Measurements from ENCODE around the gene ABCA6.
"Not testable (repeated sequence)": the region's sequence is repeated elsewhere in the genome, so short reads cannot be mapped to it uniquely, and the experiment has no call there.

ABCA6 gene

DNA sequence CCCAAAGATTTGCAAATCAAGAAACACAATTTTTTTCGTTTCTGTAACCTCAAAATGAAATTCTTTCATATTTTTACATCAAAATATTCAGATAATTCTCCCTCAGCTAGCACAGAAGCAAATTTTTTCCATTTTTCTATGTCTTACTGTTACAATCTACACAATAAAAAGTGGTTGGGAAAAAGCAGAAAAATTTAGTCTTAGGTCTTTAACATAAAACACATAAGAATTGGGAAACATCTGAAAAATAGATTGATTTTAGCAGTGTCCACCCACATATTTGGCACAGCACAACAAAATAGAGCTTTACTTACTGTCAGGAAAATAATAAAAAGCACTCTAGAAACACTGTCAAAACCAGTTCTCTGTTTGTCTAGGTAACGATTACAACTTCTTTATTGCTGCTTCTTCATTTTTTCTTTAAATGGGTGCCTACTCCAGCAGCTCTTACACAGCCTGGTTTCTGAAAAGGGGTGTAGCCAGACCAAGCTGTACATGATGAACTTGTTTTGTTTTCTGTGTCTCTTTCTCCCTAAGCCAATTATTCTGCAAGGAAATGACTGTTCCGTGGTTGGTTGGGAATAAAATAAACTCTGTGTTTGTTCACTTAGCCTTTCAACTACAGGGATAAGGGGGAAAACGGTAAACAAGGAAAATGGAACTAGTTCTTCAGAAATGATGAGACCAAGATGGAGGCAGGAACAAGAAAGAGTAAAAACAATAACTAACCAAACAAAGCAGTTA, at the start of gene ABCA6:
TSS of gene ABCA6 (minus strand) at position 465 of the 744 bp plus-strand sequence. CDS start 1,192 bp downstream, outside the sequence.
- Mint-ChIP-seq H3K36me3 (no peaks in the 10 kb centered on the region), H3K9me3 (no peaks in the 10 kb centered on the region), H3K4me1 (no peaks in the 10 kb centered on the region), H3K27me3 (no peaks in the 10 kb centered on the region), H3K27ac (no peak within 1 kb of the TSS), H3K4me3 (no peak within 1 kb of the TSS)
- ATAC-seq (ENCODE audit: low read depth) (no peak), DNase-seq (ENCODE audit: low spot score in 2 of 2) (no peak)

- H3K4me3 Mint-ChIP-seq = no peak overlapping the region
- ATAC-seq (ENCODE audit: low read depth) = no peak
- no peak for DNase-seq (ENCODE audit: low spot score in 2 of 2)
- H3K36me3 Mint-ChIP-seq = no peaks in the 10 kb centered on the region
- no peaks in the 10 kb centered on the region for H3K4me1 Mint-ChIP-seq
- no peaks in the 10 kb centered on the region for H3K27me3 Mint-ChIP-seq
- no peak overlapping the region for H3K27ac Mint-ChIP-seq
- H3K9me3 Mint-ChIP-seq = no peaks in the 10 kb centered on the region
Observed at GRCh38 chr17:69188796-69189195, 47.1 kb upstream of the ABCA6 start.

DNA sequence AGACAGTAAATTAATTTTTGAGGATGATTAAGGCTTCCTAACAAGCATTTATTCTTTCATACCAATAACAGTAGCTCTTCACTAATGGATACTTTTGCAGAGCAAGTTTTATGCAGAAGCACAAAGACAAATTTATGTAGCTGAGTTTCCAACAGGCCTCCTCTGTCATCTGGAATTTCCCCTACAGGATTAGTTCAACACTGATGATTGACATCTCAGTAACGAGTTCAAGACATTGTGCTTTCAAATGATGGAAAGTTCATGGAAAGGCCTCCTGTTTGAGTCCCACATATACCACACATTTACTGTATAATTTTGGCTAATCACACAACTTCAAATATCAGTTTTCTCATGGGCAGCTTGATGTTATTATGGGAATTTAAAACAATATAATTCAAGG, 46.4 kb upstream of the ABCA6 start:
- DNase-seq (ENCODE audit: low spot score in 2 of 2) (no peak), ATAC-seq (ENCODE audit: low read depth) (no peak)
- Mint-ChIP-seq H3K27ac (no peak overlapping the region), H3K4me3 (no peak overlapping the region), H3K4me1 (no peaks in the 10 kb centered on the region), H3K27me3 (no peaks in the 10 kb centered on the region), H3K36me3 (no peaks in the 10 kb centered on the region), H3K9me3 (no peaks in the 10 kb centered on the region)

DNA sequence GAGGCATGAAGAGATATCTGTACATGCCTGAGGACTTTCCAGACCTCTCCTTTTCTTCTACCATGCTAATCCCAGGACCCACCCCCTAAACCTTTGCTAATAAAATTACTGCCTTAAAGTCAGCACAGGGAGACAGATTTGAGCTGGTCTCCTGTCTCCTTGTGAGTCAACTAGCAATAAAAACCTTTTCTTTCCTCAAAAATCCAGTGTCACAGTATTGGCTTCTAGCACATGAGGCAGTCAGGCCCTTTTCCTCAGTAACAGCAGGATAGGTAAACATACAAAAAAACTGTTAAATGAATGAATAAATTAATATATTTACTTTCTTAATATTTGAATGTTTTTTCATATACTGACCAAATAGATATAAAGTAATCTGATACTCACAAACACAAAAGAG, 45.6 kb upstream of the ABCA6 start:
- no peak for DNase-seq (ENCODE audit: low spot score in 2 of 2)
- no peak for ATAC-seq (ENCODE audit: low read depth)
- no peaks in the 10 kb centered on the region for H3K36me3 Mint-ChIP-seq
- no peak overlapping the region for H3K4me3 Mint-ChIP-seq
- no peaks in the 10 kb centered on the region for H3K27me3 Mint-ChIP-seq
- H3K4me1 Mint-ChIP-seq = no peaks in the 10 kb centered on the region
- no peak overlapping the region for H3K27ac Mint-ChIP-seq
- H3K9me3 Mint-ChIP-seq = no peaks in the 10 kb centered on the region

- no peak for DNase-seq (ENCODE audit: low spot score in 2 of 2)
- Mint-ChIP-seq H3K4me1 (peaks cover 13% of the 10 kb centered on the region), H3K27ac (peak overlapping the region; percentile 54), H3K27me3 (no peaks in the 10 kb centered on the region), H3K9me3 (no peaks in the 10 kb centered on the region), H3K36me3 (no peaks in the 10 kb centered on the region), H3K4me3 (no peak overlapping the region)
- peak; percentile 27 for ATAC-seq (ENCODE audit: low read depth)
Observed at GRCh38 chr17:69179227-69179952, 37.7 kb upstream of the ABCA6 start.

- H3K27ac Mint-ChIP-seq = no peak overlapping the region
- peaks cover 2% of the 10 kb centered on the region for H3K36me3 Mint-ChIP-seq
- H3K27me3 Mint-ChIP-seq = no peaks in the 10 kb centered on the region
- DNase-seq (ENCODE audit: low spot score in 2 of 2) (no peak), ATAC-seq (ENCODE audit: low read depth) (no peak)
- H3K4me3 Mint-ChIP-seq = no peak overlapping the region
- H3K4me1 Mint-ChIP-seq = peaks cover 13% of the 10 kb centered on the region
- H3K9me3 Mint-ChIP-seq = no peaks in the 10 kb centered on the region
Observed at GRCh38 chr17:69176457-69176795, 34.7 kb upstream of the ABCA6 start.

DNA sequence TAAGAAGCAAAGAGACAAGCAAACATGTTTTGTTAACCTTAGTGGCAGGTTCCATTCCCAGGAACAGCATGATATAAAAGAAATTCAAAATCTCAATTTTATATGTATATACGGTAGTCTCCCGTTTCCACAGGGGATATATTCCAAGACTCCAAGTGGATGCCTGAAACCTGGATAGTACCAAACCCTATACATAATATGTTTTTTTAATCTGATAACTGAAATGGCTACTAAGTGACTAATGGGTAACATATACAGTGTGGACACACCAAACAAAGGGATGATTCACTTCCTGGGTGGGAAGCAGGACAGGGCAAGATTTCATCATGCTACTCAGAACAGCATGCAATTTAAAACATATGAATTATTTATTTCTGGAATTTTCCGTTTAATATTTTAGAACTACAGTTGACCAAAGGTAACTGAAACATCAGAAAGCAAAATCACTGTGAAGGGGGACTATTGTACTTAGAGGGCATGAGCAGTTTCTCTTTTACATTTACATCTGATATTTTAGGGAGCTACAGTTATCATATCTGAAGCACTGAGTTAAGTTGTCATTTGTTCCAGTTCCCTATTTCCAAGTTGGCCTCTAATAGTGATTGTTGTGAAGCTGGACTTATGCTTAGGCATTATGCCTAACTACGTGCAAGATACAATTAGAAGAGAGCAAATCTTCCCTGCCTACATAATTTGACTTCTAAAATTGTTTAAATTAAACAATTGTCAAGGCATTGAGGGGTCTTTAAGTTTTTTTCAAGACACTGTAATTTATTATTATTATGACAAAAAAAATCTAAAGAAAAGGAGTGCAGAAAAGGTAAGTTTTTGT, 34.1 kb upstream of the ABCA6 start:
- H3K27ac Mint-ChIP-seq = no peak overlapping the region
- H3K4me3 Mint-ChIP-seq = no peak overlapping the region
- H3K36me3 Mint-ChIP-seq = peaks cover 2% of the 10 kb centered on the region
- DNase-seq (ENCODE audit: low spot score in 2 of 2) (no peak), ATAC-seq (ENCODE audit: low read depth) (no peak)
- no peaks in the 10 kb centered on the region for H3K27me3 Mint-ChIP-seq
- H3K4me1 Mint-ChIP-seq = peaks cover 13% of the 10 kb centered on the region
- no peaks in the 10 kb centered on the region for H3K9me3 Mint-ChIP-seq

DNA sequence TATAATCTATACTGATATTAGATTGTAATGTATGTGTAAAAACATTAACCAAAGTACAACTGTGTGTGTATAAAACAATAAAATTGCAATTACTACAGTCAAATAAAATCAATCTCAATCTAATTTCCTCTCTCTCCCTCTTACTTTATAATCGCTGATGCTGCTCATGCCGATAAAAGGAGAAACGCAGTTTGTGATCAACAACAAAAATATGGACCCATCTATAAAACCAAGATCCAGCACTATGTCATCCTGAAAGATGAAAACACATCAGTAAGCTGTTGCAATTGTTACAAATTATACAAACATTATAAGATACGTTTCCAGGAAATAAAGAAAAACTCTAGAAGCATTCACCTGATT, 33.5 kb upstream of the ABCA6 start:
- ATAC-seq (ENCODE audit: low read depth) (no peak), DNase-seq (ENCODE audit: low spot score in 2 of 2) (no peak)
- Mint-ChIP-seq H3K4me3 (no peak overlapping the region), H3K27me3 (no peaks in the 10 kb centered on the region), H3K4me1 (peaks cover 19% of the 10 kb centered on the region), H3K27ac (no peak overlapping the region), H3K36me3 (peaks cover 2% of the 10 kb centered on the region), H3K9me3 (no peaks in the 10 kb centered on the region)

- Mint-ChIP-seq H3K4me1 (peaks cover 15% of the 10 kb centered on the region), H3K27ac (no peak overlapping the region), H3K27me3 (no peaks in the 10 kb centered on the region), H3K4me3 (no peak overlapping the region), H3K36me3 (peaks cover 4% of the 10 kb centered on the region), H3K9me3 (no peaks in the 10 kb centered on the region)
- DNase-seq (ENCODE audit: low spot score in 2 of 2) (no peak), ATAC-seq (ENCODE audit: low read depth) (no peak)
Observed at GRCh38 chr17:69173118-69173517, 31.4 kb upstream of the ABCA6 start.

- H3K9me3 Mint-ChIP-seq = no peaks in the 10 kb centered on the region
- H3K4me3 Mint-ChIP-seq = peak overlapping the region; percentile 11
- DNase-seq (ENCODE audit: low spot score in 2 of 2) (no peak), ATAC-seq (ENCODE audit: low read depth) (peak; percentile 31)
- H3K27me3 Mint-ChIP-seq = no peaks in the 10 kb centered on the region
- peaks cover 4% of the 10 kb centered on the region for H3K36me3 Mint-ChIP-seq
- H3K4me1 Mint-ChIP-seq = peaks cover 5% of the 10 kb centered on the region
- no peak overlapping the region for H3K27ac Mint-ChIP-seq
Observed at GRCh38 chr17:69170377-69170776, 28.7 kb upstream of the ABCA6 start.

DNA sequence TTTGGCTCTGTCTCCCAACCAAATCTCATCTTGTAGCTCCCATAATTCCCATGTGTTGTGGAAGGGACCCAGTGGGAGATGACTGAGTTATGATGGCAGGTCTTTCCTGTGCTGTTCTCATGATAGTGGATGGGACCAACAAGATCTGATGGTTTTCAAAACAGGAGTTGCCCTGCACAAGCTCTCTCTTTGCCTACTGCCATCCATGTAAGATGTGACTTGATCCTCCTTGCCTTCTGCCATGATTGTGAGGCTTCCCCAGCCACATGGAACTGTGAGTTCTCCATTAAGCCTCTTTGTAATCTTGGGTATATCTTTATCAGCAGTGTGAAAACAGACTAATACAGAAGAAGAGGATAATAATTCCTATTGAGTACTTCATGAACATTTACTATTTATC, 26.9 kb upstream of the ABCA6 start:
- DNase-seq (ENCODE audit: low spot score in 2 of 2); H3K27ac Mint-ChIP-seq; H3K9me3 Mint-ChIP-seq; ATAC-seq (ENCODE audit: low read depth); H3K27me3 Mint-ChIP-seq; H3K4me1 Mint-ChIP-seq; H3K36me3 Mint-ChIP-seq; H3K4me3 Mint-ChIP-seq: not testable (repeated sequence)

DNA sequence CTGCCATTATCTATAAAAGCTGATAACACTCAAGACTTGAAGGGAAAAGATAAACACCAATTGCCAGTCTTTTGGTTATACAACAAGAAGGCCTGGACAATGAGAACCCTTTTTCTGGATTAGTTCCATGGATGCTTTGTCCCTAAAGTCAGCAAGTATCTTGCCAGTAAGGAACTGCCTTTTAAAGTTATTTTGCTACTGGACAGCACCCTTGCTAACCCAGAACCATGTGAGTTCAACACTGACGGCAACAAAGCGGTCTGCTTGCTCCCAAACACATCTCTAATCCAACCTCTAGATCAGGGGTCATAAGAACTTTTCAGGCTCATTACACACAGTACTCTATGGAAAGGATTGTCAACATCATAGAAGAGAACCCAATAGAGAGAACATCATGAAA, 25.3 kb upstream of the ABCA6 start:
- no peak overlapping the region for H3K4me3 Mint-ChIP-seq
- peaks cover 3% of the 10 kb centered on the region for H3K36me3 Mint-ChIP-seq
- DNase-seq (ENCODE audit: low spot score in 2 of 2) (no peak), ATAC-seq (ENCODE audit: low read depth) (no peak)
- H3K4me1 Mint-ChIP-seq = peaks cover 5% of the 10 kb centered on the region
- H3K27me3 Mint-ChIP-seq = no peaks in the 10 kb centered on the region
- H3K9me3 Mint-ChIP-seq = no peaks in the 10 kb centered on the region
- no peak overlapping the region for H3K27ac Mint-ChIP-seq

DNA sequence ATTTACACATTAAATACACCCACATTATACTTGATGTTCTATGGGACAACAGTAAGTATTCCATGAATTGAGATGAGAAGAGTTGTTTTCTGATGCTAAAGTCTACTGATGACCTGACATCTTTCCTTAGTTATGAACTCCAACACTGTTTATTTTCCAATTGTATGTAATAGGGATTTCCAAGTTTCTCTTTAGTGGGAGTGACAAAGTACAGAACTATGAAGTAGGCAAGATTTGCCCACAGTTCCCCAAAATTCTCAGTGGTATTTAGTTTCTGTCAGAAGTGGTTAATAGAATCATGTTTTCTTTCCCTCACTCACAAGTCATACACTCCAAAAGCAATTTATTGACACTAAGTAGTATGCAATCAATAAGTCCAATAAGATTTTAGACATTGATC, 22.5 kb upstream of the ABCA6 start:
- H3K36me3 Mint-ChIP-seq = peaks cover 3% of the 10 kb centered on the region
- no peak for ATAC-seq (ENCODE audit: low read depth)
- no peaks in the 10 kb centered on the region for H3K27me3 Mint-ChIP-seq
- H3K4me1 Mint-ChIP-seq = no peaks in the 10 kb centered on the region
- no peaks in the 10 kb centered on the region for H3K9me3 Mint-ChIP-seq
- no peak for DNase-seq (ENCODE audit: low spot score in 2 of 2)
- H3K4me3 Mint-ChIP-seq = no peak overlapping the region
- H3K27ac Mint-ChIP-seq = no peak overlapping the region

DNA sequence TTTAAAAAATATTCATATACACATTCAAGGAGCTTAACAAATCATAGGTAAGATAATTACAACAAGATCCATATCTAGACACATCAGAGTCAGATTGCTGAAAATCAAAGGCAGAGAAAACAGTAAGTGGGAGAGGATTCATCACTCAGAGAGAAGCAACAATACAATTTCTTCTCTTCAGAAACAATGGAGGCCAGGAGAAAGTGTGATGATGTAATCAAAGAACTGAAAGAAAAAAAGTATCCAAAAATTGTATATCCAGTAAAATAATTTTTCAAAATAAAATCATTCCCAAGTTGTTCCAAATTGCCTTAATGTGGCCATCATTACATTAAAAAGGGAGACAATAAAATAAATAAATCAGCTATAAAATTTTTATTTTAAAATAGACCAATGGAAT, 17.7 kb upstream of the ABCA6 start:
- Mint-ChIP-seq H3K36me3 (no peaks in the 10 kb centered on the region), H3K4me1 (no peaks in the 10 kb centered on the region), H3K9me3 (no peaks in the 10 kb centered on the region), H3K27me3 (no peaks in the 10 kb centered on the region), H3K4me3 (no peak overlapping the region), H3K27ac (no peak overlapping the region)
- DNase-seq (ENCODE audit: low spot score in 2 of 2) (no peak), ATAC-seq (ENCODE audit: low read depth) (no peak)
